Stimulated activated CD4-positive, alpha-beta T cell treated with anti-CD3 and anti-CD28 coated beads, Interleukin-2, amount 100 ng/mL, for 48 hours (primary cell): ENCODE measurements around the gene FOXD4.
"Not testable (repeated sequence)": the region's sequence is repeated elsewhere in the genome, so short reads cannot be mapped to it uniquely, and the experiment has no call there.

ENCODE experiments used
- DNase-seq, 2 donors: peaks; one replicate each; pipeline ENCODE4 v3.0.0-alpha.2; 2020

The FOXD4 gene

DNA sequence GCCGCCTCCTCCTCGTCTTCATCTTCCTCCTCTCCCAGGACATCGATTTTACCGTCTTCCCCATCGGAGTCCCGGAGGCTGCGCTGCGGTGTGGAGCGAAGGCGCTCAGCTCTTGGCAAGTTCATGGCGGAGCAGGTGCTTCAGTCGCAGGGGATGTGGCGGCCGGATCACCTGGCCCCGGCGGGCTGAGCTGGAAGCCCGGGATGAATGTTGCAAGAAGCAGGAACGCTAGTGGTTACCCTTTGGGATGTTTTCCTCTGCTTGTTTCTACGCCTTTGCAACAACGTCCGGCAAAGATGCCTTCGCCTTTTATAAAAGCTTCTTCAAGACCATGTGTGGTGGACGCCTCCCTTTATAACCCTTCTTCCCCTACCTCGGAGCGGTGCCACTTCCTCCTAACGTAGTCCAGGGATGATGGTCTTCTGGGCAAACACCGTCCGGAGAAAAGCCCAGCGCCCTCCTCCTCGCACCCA lies at the start of gene FOXD4:
Gene FOXD4, minus strand, starts transcription at position 423 of the 473 bp plus-strand sequence. Its CDS starts 298 bp downstream, at position 125.
- DNase-seq: not testable (repeated sequence)

GRCh38 chr9:159871-160270 lies 41.7 kb upstream of the FOXD4 start:
- DNase-seq: not testable (repeated sequence)

DNA sequence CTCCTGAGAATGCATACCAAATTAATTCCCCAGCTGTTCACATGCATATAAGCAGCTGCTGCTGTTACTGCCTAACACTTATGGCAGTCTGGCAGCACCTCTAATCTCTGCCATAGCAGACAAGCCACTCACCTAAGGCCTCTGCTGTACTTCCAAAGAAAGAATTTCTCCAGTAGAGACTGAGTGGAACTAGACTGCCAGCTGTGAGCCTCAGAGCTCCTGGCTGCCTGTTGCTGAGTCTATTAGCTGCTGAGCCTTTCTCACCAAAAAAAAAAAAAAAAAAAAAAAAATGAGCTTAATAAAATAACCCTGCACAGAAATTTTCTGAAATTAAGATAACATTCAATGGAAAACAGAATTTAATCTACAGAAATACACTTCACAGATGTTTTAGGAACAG lies 33.0 kb upstream of the FOXD4 start:
- not testable (repeated sequence) for DNase-seq

DNA sequence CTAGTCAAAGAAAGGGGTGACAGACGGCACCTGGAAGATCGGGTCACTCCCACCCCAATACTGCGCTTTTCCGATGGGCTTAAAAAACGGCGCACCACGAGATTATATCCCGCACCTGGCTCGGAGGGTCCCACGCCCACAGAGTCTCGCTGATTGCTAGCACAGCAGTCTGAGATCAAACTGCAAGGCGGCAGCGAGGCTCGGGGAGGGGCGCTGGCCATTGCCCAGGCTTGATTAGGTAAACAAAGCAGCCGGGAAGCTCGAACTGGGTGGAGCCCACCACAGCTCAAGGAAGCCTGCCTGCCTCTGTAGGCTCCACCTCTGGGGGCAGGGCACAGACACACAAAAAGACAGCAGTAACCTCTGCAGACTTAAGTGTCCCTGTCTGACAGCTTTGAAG lies 21.7 kb upstream of the FOXD4 start:
- DNase-seq: not testable (repeated sequence)

- DNase-seq: not testable (repeated sequence)
Measured at GRCh38 chr9:117144-117994, 848 bp downstream of the FOXD4 start.

DNA sequence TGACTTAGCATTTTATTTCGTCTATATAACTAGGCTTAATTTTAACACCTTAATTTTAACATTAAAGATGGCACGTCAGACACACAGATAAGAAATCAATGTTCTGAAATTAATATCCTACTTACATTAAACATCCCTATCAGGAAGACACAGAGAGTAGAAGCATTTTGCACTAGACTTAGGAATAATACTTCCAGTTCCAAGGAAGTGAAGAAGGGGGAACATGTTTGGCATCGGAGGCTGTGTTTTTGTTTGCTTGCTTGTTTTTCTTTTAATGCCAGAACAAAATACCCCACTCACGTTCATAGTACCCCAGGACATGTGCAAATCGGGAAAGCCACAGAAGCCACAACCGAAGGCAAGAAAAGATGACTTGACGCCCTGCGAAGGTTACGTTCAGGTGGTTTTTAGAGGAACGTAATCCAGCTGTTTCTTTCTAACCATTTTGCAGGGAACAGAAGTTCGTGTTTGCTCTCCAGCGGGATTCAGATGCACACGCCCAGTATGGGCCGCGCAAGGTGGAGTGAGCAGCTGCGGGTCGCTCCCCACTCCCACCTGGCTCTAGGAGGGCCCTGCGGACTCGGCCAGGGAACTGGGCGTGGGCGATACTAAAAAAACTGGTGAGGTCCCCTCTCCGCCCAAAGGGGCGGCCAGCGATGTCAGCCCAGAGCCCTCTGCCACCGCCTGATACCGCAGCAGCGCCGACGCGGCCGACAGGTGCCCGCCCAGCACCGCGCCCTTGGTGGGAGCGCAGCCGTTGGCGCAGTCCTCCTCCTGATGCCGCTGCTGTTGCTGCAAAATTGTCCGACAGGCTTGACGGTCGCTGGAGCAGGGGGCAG lies 1.8 kb downstream of the FOXD4 start:
- DNase-seq: not testable (repeated sequence)

DNA sequence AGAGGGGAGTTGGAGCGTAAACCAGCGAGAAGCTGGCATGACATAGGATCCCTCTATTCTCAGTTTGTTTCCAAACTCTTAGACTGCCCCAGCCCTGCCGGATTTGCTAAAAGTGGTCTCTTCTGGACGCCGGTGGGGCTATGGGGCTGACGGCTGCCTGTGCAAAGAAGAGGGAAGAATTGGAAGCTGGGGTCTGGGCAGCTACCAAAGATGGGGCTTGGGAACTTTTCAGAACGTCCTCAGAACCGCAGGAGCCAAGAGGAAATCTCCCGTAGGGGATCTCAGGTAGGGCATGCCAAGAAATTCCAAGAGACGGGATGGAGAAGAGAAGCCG lies 3.1 kb downstream of the FOXD4 start:
- DNase-seq: not testable (repeated sequence)

DNA sequence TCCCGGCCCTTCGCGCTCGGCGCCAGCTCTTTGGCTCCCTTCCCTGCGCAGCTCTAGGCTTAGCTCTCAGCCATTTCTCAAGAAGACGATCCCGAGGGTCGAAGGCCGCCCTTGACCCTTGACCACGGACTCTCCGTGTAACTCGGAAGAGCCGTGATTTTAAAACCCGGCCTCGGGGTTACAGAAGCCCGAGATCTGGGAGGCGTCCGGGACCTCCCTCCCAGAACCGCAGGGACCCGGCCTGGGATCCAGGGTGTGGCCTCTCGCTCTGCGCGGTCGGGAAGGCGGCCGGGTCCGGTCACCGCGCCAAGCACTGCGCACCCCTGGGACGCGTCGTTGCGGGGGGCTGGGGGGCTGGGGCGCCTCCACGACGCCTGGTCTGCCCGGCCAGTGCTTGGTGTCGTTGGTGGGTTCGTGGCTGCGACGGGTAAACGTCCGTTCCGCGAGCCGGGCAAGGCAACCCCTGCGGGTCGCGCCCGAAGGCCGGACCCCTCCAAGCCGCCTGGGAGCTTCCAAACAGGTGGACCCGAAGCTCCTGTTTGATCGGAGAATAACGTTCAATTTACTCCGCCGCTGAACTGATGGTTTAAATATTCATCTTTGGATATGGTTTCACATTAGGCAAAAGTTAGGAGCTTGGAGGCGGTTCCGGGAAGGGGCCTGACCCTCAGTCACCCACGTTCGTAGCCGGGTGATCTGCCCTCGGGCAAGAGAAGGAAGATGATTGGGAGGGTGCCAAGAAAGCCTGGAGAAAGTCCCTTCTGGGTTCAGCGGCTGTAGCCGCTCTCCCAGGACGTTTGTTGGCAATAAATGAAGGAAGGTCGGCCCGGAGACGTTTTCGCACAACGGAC lies 3.7 kb downstream of the FOXD4 start:
- not testable (repeated sequence) for DNase-seq

DNA sequence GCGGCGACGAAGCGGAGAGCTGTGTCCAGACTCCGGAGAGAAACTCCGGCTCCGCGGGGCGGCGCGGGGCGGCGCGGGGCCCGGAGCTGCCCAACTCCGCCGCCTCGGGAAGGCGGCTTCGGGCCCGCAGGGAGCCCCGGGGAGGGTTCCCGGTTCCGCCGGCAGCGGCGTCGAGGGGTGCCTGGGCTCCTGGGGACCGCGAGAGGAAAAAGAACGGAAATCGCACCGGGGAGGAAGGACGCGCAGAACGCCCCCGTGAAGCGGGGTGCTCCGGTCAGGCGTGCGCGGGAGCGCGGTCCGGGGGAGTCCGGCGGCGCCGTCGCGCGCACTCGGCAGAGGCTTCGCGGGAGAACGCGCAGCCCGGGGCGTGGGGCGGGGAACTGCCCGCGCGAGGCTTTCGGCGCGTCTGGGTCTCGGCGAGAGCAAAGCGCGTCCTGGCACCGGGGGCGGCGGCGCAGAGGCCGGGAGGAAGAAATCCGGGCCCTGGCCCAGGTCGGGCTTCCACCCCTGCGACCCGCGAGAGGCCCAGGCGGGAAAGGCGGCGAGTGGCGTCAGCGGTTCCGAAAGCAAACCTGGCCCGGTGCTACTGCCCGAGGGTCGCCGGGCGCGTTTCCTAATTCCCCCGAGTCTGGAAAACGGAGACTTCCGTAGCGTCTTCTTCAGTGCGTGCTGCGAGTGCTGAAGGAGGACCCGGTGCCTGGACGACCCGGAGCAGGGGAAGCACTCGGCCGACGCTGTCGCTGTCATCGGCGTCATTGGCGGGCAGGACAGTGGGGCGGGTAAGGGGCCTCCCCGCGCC lies 4.5 kb downstream of the FOXD4 start:
- peak in 1 of 2 donors; percentile 18 for DNase-seq

DNA sequence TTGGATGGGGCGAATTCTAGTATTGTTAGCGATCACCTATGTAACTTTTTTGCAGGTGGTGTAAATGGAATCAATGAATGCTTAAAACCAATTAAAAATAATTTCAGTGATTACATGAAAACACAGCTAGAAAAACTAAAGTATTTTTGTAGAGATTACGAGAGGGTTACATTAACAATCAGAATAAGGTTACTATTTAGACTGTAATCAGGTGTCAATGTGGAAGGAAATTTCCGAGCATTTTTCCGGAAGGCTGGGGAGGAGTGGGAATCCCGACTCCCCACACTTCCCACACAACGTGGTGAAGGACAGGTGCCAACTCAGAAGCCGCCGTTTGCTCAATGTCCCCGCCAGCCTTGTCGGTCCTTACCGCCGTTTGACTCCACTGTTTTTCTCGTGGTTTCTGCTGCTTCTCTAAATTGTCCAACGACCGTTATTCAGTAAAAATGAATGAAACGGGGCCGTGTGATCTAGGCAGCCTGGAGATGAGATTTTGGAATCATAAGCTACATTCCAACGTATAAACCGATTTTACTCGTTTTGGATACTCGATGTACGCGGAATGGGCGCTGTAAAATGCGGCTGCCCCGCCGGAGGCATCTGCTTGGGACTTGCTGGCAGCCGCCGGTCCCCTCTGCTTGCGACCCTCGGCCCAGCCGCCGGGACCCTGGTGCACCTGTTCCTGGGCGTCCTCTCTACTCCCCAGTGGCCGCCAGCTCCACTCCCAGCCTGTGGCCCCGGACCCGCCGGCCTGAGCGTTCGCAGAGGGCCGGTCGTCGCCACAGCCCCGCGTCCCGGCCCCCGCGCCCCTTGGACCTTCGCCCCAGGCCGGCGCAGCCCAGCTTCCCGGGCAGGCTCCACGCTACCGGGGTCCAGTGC lies 5.4 kb downstream of the FOXD4 start:
- DNase-seq: not testable (repeated sequence)

DNA sequence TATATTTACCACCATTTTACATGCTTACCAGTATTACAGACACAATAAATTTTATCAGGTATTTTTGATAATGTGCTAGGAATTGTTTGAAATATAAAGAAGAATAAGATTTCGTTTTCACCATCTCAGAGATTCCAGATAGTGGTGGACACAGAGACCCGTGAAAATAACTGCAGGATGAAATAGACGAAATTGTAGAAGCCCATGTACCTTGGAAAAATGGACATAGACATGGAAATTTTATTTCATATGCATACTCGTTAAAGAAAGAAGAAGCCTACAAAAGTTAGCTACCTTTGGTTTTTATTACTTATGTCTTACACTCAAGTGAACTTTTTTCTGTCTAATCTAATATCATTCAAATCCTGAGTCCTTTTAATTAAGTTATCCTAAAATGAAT lies 7.5 kb downstream of the FOXD4 start:
- DNase-seq: not testable (repeated sequence)

- not testable (repeated sequence) for DNase-seq
Measured at GRCh38 chr9:109540-109939, 8.7 kb downstream of the FOXD4 start.

DNA sequence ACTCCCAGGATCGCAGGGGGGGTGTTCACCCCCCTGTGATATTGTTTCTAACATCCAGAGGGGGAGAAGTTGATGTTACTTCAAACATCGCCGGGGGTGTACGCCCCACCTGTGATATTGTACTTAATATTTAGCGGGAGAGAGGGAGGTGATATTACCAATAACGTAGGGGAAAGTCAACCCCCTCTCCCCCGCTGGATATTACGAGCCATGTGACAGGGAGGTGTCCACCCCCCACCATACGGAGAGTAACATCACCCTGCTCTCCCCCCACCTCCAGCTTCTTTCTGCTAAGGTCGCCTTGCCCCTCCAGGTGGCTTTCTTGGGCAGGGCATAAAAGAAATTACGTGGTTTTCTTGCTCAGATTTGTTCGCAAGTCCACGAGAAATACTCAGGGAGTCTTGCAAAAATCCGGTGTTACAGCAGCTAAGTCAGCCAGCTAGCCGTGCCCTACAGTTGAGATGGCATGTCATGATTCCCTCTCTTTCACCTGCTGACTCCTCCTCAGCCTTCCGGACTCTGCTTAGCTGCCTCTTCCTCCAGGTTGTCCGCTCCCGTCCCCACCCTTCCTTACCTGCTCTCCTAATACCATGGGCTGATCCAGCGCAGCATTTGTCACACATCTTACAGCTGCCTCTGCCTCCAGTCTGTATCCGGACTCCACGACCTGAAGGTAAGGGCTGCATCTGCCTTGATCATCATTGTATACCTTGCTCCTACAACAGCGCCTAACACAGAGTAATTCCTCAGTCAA lies 9.3 kb downstream of the FOXD4 start:
- DNase-seq: not testable (repeated sequence)

DNA sequence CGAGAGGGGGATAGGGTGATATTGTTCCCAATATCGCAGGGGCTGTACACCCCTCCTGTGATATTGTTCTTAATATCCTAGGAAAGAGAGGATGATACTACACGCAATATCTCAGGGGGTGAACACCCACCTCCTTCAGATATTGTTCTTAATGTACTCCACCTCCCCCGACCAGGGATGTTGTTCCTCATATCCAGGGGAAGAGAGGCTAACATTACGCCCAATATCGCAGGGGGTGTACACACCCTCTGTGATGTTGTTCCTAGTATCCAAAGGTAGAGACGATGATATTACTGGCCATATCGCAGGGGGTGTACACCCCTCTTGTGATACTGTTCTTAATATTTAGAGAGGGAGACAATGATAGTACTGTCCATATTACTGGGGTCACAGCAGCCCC lies 12.2 kb downstream of the FOXD4 start:
- DNase-seq: not testable (repeated sequence)

DNA sequence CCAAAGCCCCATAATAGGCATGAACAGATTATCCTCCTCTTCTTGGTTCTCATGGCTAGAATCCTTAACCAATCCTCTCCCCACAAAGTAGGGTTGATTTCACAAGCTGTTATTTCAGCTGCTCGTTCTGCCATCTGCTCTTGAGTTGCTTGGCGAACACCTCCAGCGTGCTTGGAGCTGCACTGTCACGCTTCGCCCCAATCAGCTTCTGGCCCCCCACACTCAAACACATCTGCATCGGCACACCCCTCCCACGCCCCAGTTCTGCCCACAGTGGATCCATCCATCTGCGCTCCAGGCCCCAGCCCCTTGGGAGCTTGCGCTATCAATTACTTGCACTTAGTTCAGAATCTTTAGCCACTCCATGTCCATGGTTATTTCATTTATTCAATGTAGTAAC lies 17.8 kb downstream of the FOXD4 start:
- not testable (repeated sequence) for DNase-seq

- not testable (repeated sequence) for DNase-seq
Measured at GRCh38 chr9:99867-100266, 18.4 kb downstream of the FOXD4 start.

GRCh38 chr9:98775-99174 lies 19.4 kb downstream of the FOXD4 start:
- DNase-seq: not testable (repeated sequence)

GRCh38 chr9:94992-95391 lies 23.2 kb downstream of the FOXD4 start:
- DNase-seq: not testable (repeated sequence)

DNA sequence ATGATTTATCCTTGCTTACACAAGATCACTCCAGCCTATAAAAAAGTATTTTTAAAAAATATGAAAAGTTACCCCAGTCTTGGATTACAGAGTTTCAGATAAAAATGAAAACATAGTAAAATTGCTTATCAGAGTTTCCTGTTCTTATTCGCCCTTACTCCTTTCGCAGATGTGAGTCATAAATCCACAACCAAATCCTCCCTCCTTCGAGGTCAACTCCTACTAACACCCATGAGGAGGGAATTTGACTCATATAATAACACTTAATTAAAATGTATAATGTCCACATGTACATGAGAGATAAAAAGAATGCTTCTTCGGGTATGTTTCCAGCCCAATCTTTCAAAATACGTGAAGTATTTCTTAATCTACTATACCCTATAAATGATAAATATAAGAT lies 23.9 kb downstream of the FOXD4 start:
- not testable (repeated sequence) for DNase-seq

- DNase-seq: not testable (repeated sequence)
Measured at GRCh38 chr9:93909-94308, 24.3 kb downstream of the FOXD4 start.
